Measurements from ENCODE around the gene NAXD.
A peak's percentile ranks its signal among the peaks of the same experiment; 100 is the strongest.
"Not testable (repeated sequence)": the region's sequence is repeated elsewhere in the genome, so short reads cannot be mapped to it uniquely, and the experiment has no call there.

NAXD gene

GRCh38 chr13:110627761-110628476 is 12.6 kb downstream of the NAXD start:
- no peak for DNase-seq (ENCODE audit: low read depth, low spot score)

GRCh38 chr13:110628477-110628793 is 13.1 kb downstream of the NAXD start:
- DNase-seq (ENCODE audit: low read depth, low spot score) = peak; percentile 79

- peak; percentile 60 for DNase-seq (ENCODE audit: low read depth, low spot score)
These were observed 13.8 kb downstream of the NAXD start for GRCh38 chr13:110628952-110629701.

- no peak for DNase-seq (ENCODE audit: low read depth, low spot score)
These were observed 14.4 kb downstream of the NAXD start for GRCh38 chr13:110629735-110630134.

GRCh38 chr13:110630566-110631119 is 15.3 kb downstream of the NAXD start:
- no peak for DNase-seq (ENCODE audit: low read depth, low spot score)

- not testable (repeated sequence) for DNase-seq (ENCODE audit: low read depth, low spot score)
These were observed 16.9 kb downstream of the NAXD start for GRCh38 chr13:110632255-110632654.

GRCh38 chr13:110633776-110634175 is 18.4 kb downstream of the NAXD start:
- DNase-seq (ENCODE audit: low read depth, low spot score) = no peak

GRCh38 chr13:110634558-110634957 is 19.2 kb downstream of the NAXD start:
- DNase-seq (ENCODE audit: low read depth, low spot score) = no peak

- no peak for DNase-seq (ENCODE audit: low read depth, low spot score)
These were observed 20.2 kb downstream of the NAXD start for GRCh38 chr13:110635405-110636002.

- no peak for DNase-seq (ENCODE audit: low read depth, low spot score)
These were observed 20.7 kb downstream of the NAXD start for GRCh38 chr13:110636053-110636475.

GRCh38 chr13:110636701-110637201 is 21.4 kb downstream of the NAXD start:
- DNase-seq (ENCODE audit: low read depth, low spot score) = no peak

- no peak for DNase-seq (ENCODE audit: low read depth, low spot score)
These were observed 21.9 kb downstream of the NAXD start for GRCh38 chr13:110637275-110637674.

GRCh38 chr13:110637747-110638146 is 22.4 kb downstream of the NAXD start:
- DNase-seq (ENCODE audit: low read depth, low spot score) = no peak

- no peak for DNase-seq (ENCODE audit: low read depth, low spot score)
These were observed 22.9 kb downstream of the NAXD start for GRCh38 chr13:110638257-110638656.

- DNase-seq (ENCODE audit: low read depth, low spot score) = no peak
These were observed 23.8 kb downstream of the NAXD start for GRCh38 chr13:110638814-110639806.

- DNase-seq (ENCODE audit: low read depth, low spot score) = no peak
These were observed 24.6 kb downstream of the NAXD start for GRCh38 chr13:110639935-110640334.

- DNase-seq (ENCODE audit: low read depth, low spot score) = no peak
These were observed 25.3 kb downstream of the NAXD start for GRCh38 chr13:110640591-110641029.

- no peak for DNase-seq (ENCODE audit: low read depth, low spot score)
These were observed 26.0 kb downstream of the NAXD start for GRCh38 chr13:110641055-110642015.

- DNase-seq (ENCODE audit: low read depth, low spot score) = no peak
These were observed 27.1 kb downstream of the NAXD start for GRCh38 chr13:110642291-110642981.

Measured in ELF-1 (cell line).